LNCAP (cell line): ENCODE measurements around the gene DOCK2.

ENCODE experiments used
- CTCF ChIP-seq: fragments of 450-650 bp; IDR thresholded peaks from 2 replicates; pipeline ENCODE4 v1.5.1; 2017; ENCODE audit warnings: mild to moderate bottlenecking

DOCK2 gene

DNA sequence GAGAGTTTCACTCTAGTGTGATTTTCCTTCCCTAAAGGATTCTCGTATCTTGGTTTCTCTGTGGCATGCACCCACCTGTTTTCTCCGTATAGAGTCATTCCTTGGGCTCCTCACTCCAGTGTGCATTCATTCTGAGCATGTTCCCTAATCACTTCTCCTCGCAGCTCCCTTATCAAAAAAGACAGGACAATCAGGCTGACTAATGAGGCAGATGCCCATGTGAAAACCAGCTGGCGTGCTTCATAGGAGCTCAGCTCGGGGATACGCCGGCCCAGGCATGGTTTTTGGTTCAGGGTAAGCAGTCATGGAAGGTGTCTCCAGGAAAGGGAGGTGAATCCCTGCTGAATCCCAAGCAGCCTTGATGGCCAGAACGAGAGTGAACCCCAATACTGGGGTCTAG, 384.4 kb downstream of the DOCK2 start:
- TF ChIP-seq CTCF: no peak

GRCh38 chr5:170025853-170026252, 388.8 kb downstream of the DOCK2 start:
- no peak for TF ChIP-seq CTCF

DNA sequence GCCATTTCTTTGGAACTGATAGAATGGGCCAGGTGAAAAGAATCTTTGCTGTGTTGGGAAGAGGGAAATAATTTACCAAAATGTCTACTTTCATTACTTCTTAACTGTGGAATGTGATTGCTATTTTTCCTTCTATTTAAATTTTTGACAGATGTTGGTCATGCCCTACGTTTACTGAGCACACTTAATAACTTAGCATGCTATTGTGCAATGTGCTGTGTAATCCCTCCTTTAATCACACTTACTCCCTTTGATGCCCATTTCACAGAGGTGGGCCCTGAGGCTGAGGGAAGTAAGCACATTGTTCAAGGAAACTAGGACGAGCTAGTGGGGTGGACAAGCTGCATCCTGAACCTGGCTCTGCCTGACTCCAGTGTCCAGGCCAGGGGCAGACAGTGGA, 391.0 kb downstream of the DOCK2 start:
- no peak for TF ChIP-seq CTCF

DNA sequence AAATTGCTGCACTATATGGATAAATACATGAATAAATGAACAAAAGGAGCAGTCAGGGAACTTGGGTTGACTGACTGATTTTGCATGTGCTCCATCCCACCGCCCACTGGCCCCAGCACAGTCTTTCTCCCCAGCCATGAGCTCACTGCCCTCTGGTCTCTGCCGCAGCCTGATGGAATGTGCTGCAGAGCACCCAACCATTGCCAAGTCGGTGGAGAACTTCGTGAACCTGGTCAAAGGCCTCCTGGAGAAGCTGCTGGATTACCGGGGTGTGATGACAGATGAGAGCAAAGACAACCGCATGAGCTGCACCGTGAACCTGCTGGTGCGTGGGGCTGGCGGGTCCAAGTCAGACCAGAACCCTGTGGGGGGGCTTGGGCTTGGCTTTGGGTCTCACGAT, 397.2 kb downstream of the DOCK2 start:
- no peak for TF ChIP-seq CTCF

DNA sequence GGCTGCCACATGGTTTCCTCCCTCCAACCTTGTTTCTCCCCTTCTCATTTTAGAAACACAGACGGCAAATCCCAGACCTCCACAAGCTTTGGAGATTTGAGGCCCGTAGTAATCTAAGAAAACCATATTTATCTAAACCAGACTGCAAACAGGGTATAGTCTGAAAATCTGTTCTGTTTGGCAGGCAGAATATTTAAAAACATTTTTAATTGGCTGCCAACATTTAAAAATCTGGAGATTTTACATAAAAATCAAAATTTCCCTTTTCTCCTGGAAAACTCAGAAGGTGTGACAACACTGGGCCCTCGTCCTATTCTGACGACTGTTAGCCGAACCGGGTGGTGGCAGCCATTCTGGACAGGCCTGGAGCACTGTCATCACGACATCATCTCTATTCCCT, 401.2 kb downstream of the DOCK2 start:
- no peak for TF ChIP-seq CTCF

GRCh38 chr5:170039830-170040229, 402.8 kb downstream of the DOCK2 start:
- TF ChIP-seq CTCF: no peak

- no peak for TF ChIP-seq CTCF
Observed at GRCh38 chr5:170046241-170046640, 409.2 kb downstream of the DOCK2 start.

DNA sequence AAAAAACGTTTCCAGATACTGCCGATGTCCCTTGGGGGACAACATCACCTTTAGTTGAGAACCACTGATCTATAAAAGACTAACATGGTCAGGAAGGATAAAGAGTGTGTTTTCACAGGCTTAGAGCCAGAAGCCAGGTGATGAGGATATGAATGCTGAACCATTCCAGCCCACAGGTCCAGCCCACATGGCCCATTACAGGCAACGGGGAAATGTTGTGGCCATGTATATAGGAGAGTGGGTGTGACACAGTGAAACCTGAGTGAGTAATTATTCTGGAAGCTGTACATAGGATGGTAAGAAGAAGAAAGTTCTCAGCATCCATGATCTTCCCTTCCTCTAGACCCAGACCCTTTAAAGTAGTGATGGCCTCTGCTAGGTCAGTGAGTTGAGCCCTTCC, 412.6 kb downstream of the DOCK2 start:
- TF ChIP-seq CTCF: no peak
